HCT116 (cell line): ENCODE results near the gene ADIRF. TPM values are rescaled to one million over a fixed set of nuclear protein-coding genes. Genes with fewer than 3 reads are reported as not detected.

ENCODE experiments used
- ATAC-seq: fragments of 200-7000 bp; cut with Tn5 transposase; 2 replicates; pipeline ENCODE4 v1.9.1; 2020; ENCODE audit warnings: mild to moderate bottlenecking, moderate library complexity
- BruUV-seq: library from RNA; stranded (reverse); fragments of 400-500 nt; replicated peaks from 2 replicates; lab custom pipeline; 2021; lab: Mats Ljungman, UMichigan
- CTCF ChIA-PET: fragments of 300-600 bp; sonication (Branson Sonifier 250); formaldehyde crosslinking; loops from one replicate; lab custom pipeline; 2021; ENCODE audit warnings: antibody characterized with exemption; lab: Charles Lee
- POLR2A ChIA-PET: fragments of 300-600, 350-600 bp; sonication (Branson Sonifier 250); formaldehyde crosslinking; loops from one replicate; lab custom pipeline; 2021; ENCODE audit warnings: antibody characterized with exemption; lab: Charles Lee
- RAD21 ChIA-PET, 2 experiments: fragments of 300-600 bp; sonication (Branson Sonifier 250); formaldehyde crosslinking; loops; one replicate each; lab custom pipeline; 2023; ENCODE audit warnings: low total read pairs in 2 of 2; ENCODE audit not compliant: uncharacterized antibody in 2 of 2, unreplicated experiment in 2 of 2, low non-redundant PET in 1 of 2; lab: Charles Lee
- DNase-seq: peaks from one replicate; pipeline ENCODE4 v3.0.0-alpha.2; 2010; ENCODE audit warnings: low read depth, low spot score
- H2AFZ ChIP-seq: fragments of 200-600 bp; shearing (Covaris generic), sonication (generic); 2 replicates; pipeline ENCODE4 v1.6.1; 2017; ENCODE audit warnings: low read depth, mixed run types, mixed read lengths, antibody characterized with exemption, low read length; ENCODE audit not compliant: poor library complexity, severe bottlenecking
- H3K27ac ChIP-seq: 2 replicates; pipeline ENCODE4 v1.5.1; 2012; ENCODE audit warnings: low read depth, low read length
- H3K27me3 ChIP-seq: fragments of 200-600 bp; sonication (generic); 2 replicates; pipeline ENCODE4 v1.6.1; 2016; ENCODE audit warnings: mixed run types, low read length, mixed read lengths; ENCODE audit not compliant: insufficient read depth
- H3K36me3 ChIP-seq, 2 experiments: fragments of 200-500 bp in 1 of 2; fragments of 200-600 bp in 1 of 2; sonication (Bioruptor generic) in 1 of 2; sonication (generic) in 1 of 2; 2 replicates each; pipeline versions ENCODE4 v1.5.1 to v1.6.1; 2014 to 2016; ENCODE audit warnings: low read length in 2 of 2, inconsistent platforms in 1 of 2, mixed read lengths in 1 of 2, mixed run types in 1 of 2; ENCODE audit not compliant: insufficient read depth in 2 of 2, control insufficient read depth in 1 of 2
- H3K4me1 ChIP-seq, 2 experiments: fragments of 200-600 bp in 1 of 2; sonication (generic) in 1 of 2; 2 replicates each; pipeline versions ENCODE4 v1.5.1 to v1.6.1; 2012 to 2017; ENCODE audit warnings: low read length in 2 of 2, inconsistent platforms in 1 of 2, mild to moderate bottlenecking in 1 of 2, mixed read lengths in 1 of 2, mixed run types in 1 of 2, moderate library complexity in 1 of 2; ENCODE audit not compliant: insufficient read depth in 2 of 2, control insufficient read depth in 1 of 2
- H3K4me2 ChIP-seq: fragments of 200-600 bp; sonication (generic); 2 replicates; pipeline ENCODE4 v1.6.1; 2017; ENCODE audit warnings: mixed run types, low read length, mixed read lengths
- H3K4me3 ChIP-seq, 2 experiments: fragments of 200-600 bp in 1 of 2; sonication (generic) in 1 of 2; replicated peaks in 1 of 2; 2 replicates each; pipeline ENCODE4 v1.5.1; 2011 to 2016; ENCODE audit warnings: low read length in 2 of 2, control low read depth in 1 of 2, low read depth in 1 of 2, mild to moderate bottlenecking in 1 of 2, mixed read lengths in 1 of 2, mixed run types in 1 of 2
- H3K79me2 ChIP-seq: fragments of 200-600 bp; sonication (generic); 2 replicates; pipeline ENCODE4 v1.6.1; 2017; ENCODE audit warnings: mild to moderate bottlenecking, mixed run types, low read length, moderate library complexity, mixed read lengths; ENCODE audit not compliant: insufficient read depth
- H3K9ac ChIP-seq: fragments of 200-600 bp; sonication (generic); 2 replicates; pipeline ENCODE4 v1.6.1; 2016; ENCODE audit warnings: low read length, mixed read lengths
- H3K9me2 ChIP-seq: fragments of 200-600 bp; sonication (generic), shearing (Covaris generic); 2 replicates; pipeline ENCODE4 v1.6.1; 2017; ENCODE audit warnings: mixed run types, mild to moderate bottlenecking, moderate library complexity; ENCODE audit not compliant: insufficient read depth
- H3K9me3 ChIP-seq, 2 experiments: fragments of 200-500 bp in 1 of 2; fragments of 200-600 bp in 1 of 2; sonication (Bioruptor generic) in 1 of 2; sonication (generic) in 1 of 2; 2 replicates each; pipeline ENCODE4 v1.6.1; 2014 to 2017; ENCODE audit warnings: low read length in 2 of 2, mixed read lengths in 2 of 2, inconsistent platforms in 1 of 2, low read depth in 1 of 2, mild to moderate bottlenecking in 1 of 2, mixed run types in 1 of 2, moderate library complexity in 1 of 2; ENCODE audit not compliant: control insufficient read depth in 1 of 2, insufficient read depth in 1 of 2
- H4K20me1 ChIP-seq: fragments of 200-600 bp; sonication (generic), shearing (Covaris generic); 2 replicates; pipeline ENCODE4 v1.6.1; 2017; ENCODE audit warnings: mixed run types, mild to moderate bottlenecking, moderate library complexity; ENCODE audit not compliant: insufficient read depth
- CBX3 ChIP-seq: IDR thresholded peaks from 2 replicates; pipeline ENCODE4 v1.6.1; 2012; ENCODE audit warnings: low read depth
- CEBPB ChIP-seq: IDR thresholded peaks from 2 replicates; pipeline ENCODE4 v1.6.1; 2012; ENCODE audit warnings: low read depth
- EGR1 ChIP-seq: IDR thresholded peaks from 2 replicates; pipeline ENCODE4 v1.6.1; 2012; ENCODE audit warnings: low read depth
- ELF1 ChIP-seq: IDR thresholded peaks from 2 replicates; pipeline ENCODE4 v1.6.1; 2012; ENCODE audit warnings: low read depth, borderline replicate concordance
- EZH2 ChIP-seq: fragments of 200-600 bp; sonication (generic); IDR thresholded peaks from 2 replicates; pipeline ENCODE4 v1.6.1; 2017; ENCODE audit warnings: antibody characterized with exemption, mixed run types
- EZH2phosphoT487 ChIP-seq: fragments of 200-600 bp; IDR thresholded peaks from 2 replicates; pipeline ENCODE4 v1.6.1; 2018; ENCODE audit warnings: antibody characterized with exemption, borderline replicate concordance
- FOSL1 ChIP-seq: IDR thresholded peaks from 2 replicates; pipeline ENCODE4 v1.6.1; 2012; ENCODE audit warnings: low read depth
- RAD21 ChIP-seq: IDR thresholded peaks from 2 replicates; pipeline ENCODE4 v1.6.1; 2012; ENCODE audit warnings: low read depth, mild to moderate bottlenecking
- SP1 ChIP-seq: IDR thresholded peaks from 2 replicates; pipeline ENCODE4 v1.6.1; 2012; ENCODE audit warnings: low read depth
- TCF7L2 ChIP-seq: IDR thresholded peaks from 2 replicates; pipeline ENCODE4 v1.7.0; 2011; ENCODE audit warnings: borderline replicate concordance, inconsistent platforms; ENCODE audit not compliant: insufficient read depth, insufficient read length; ENCODE audit errors: extremely low read depth
- YY1 ChIP-seq: IDR thresholded peaks from 2 replicates; pipeline ENCODE4 v1.6.1; 2011; ENCODE audit warnings: low read length, low read depth, moderate library complexity, mild to moderate bottlenecking; ENCODE audit not compliant: insufficient replicate concordance; ENCODE audit errors: extremely low read depth
- ZFX ChIP-seq: fragments of 450-650 bp; IDR thresholded peaks from 2 replicates; pipeline ENCODE4 v1.6.1; 2017
- ZNF274 ChIP-seq: fragments of 200-500 bp; sonication (Bioruptor generic); IDR thresholded peaks from 2 replicates; pipeline ENCODE4 v1.6.1; 2014; ENCODE audit warnings: mild to moderate bottlenecking, low read depth, low read length, inconsistent platforms
- intact Hi-C: fragments of 100-400 bp; cut with micrococcal nuclease; formaldehyde crosslinking; loops from 2 replicates; pipeline ENCODE4 v1.10.0; 2022
- total RNA-seq: library from RNA; stranded (reverse); gene quantifications from one replicate; pipeline ENCODE4 v1.2.1, GENCODE V29; 2021; ENCODE audit not compliant: unreplicated experiment
- TF ChIP-seq, protein P1 (sequence below): IDR thresholded peaks from 2 replicates; pipeline ENCODE4 v1.6.1; 2012; ENCODE audit warnings: low read depth
- TF ChIP-seq, protein P2 (sequence below): IDR thresholded peaks from 2 replicates; pipeline ENCODE4 v1.6.1; 2011; ENCODE audit warnings: mild to moderate bottlenecking, low read length, moderate library complexity; ENCODE audit not compliant: insufficient replicate concordance; ENCODE audit errors: extremely low read depth
- TF ChIP-seq, protein P3 (sequence below), 3 experiments: fragments of 200-600 bp in 1 of 3; sonication (generic) in 1 of 3; IDR thresholded peaks in 2 of 3; conservative IDR thresholded peaks in 1 of 3; 2 replicates each; pipeline ENCODE4 v1.5.1; 2012 to 2017; ENCODE audit warnings: low read depth in 2 of 3, low read length in 2 of 3, antibody characterized with exemption in 1 of 3, borderline replicate concordance in 1 of 3, control low read depth in 1 of 3, mild to moderate bottlenecking in 1 of 3, mixed read lengths in 1 of 3, mixed run types in 1 of 3, moderate library complexity in 1 of 3; ENCODE audit not compliant: insufficient read depth in 1 of 3

The ADIRF gene
- total RNA-seq, 1 experiment from 2014 or later = 448 TPM

DNA sequence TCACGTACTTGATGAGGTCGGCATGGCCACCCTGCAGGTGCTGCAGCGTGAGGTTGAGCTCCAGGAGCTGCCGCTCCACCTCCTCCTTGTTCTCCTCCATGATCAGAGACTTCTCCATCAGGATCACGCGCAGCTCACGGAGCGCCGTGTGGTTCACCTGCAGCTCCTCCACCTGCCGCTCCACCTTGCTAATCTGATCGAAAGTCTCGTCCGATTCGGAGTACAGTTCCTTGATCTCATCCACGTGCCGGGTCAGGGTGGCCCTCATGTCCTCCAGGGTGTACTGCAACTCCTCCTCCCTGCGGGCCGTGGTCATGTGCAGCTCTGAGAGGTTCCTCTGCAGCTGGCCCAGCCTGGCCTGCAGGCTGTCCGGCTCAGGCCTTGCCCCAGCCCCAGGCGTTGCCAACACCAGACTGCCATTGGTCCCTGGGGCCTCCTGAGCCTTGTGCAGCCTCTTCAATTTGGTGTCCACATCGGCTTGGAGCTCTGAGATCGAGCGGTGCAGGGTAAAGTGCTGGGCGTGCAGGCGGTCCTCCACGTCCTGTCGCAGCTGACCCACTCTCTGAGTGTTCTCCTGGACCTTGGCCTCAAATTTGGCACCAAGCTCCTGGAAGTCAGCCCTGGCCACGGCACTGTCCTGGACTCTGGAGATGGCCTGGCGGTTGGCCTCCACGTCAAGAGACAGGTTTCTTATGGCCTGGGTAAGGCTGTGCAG, 24.8 kb upstream of the ADIRF start:
- Histone ChIP-seq H3K27ac (no peak overlapping the region), H4K20me1 (no peaks in the 10 kb centered on the region), H3K27me3 (no peaks in the 10 kb centered on the region), H2AFZ (no peak overlapping the region), H3K9me3 (no peaks in the 10 kb centered on the region), H3K4me3 (no peak overlapping the region), H3K36me3 (no peaks in the 10 kb centered on the region), H3K4me1 (peaks cover 0 to 27% of the 10 kb centered on the region in 2 experiments; a peak in 3 of 4 replicates), H3K9me2 (no peaks in the 10 kb centered on the region), H3K4me2 (no peak overlapping the region), H3K79me2 (no peaks in the 10 kb centered on the region), H3K9ac (no peak overlapping the region)
- ChIA-PET POLR2A (interaction anchor here (0.5 kb wide), 1 partner anchor 21 kb away, joined by 3 read pairs; no protein-coding TSS in a partner anchor), CTCF (interaction anchor here (1.0 kb wide), 1 partner anchor 26 kb away, joined by 3 read pairs; no protein-coding TSS in a partner anchor), RAD21 (no interaction called here)
- intact Hi-C loops = no loop called here
- DNase-seq (no peak), ATAC-seq (no peak)
- TF ChIP-seq YY1 (no peak), SP1 (no peak), ELF1 (no peak), EZH2phosphoT487 (no peak), EZH2 (no peak), CBX3 (no peak), EGR1 (no peak), RAD21 (no peak), CEBPB (no peak), ZNF274 (no peak), FOSL1 (no peak), ZFX (no peak), TCF7L2 (no peak)
- TF ChIP-seq, protein P1, sequence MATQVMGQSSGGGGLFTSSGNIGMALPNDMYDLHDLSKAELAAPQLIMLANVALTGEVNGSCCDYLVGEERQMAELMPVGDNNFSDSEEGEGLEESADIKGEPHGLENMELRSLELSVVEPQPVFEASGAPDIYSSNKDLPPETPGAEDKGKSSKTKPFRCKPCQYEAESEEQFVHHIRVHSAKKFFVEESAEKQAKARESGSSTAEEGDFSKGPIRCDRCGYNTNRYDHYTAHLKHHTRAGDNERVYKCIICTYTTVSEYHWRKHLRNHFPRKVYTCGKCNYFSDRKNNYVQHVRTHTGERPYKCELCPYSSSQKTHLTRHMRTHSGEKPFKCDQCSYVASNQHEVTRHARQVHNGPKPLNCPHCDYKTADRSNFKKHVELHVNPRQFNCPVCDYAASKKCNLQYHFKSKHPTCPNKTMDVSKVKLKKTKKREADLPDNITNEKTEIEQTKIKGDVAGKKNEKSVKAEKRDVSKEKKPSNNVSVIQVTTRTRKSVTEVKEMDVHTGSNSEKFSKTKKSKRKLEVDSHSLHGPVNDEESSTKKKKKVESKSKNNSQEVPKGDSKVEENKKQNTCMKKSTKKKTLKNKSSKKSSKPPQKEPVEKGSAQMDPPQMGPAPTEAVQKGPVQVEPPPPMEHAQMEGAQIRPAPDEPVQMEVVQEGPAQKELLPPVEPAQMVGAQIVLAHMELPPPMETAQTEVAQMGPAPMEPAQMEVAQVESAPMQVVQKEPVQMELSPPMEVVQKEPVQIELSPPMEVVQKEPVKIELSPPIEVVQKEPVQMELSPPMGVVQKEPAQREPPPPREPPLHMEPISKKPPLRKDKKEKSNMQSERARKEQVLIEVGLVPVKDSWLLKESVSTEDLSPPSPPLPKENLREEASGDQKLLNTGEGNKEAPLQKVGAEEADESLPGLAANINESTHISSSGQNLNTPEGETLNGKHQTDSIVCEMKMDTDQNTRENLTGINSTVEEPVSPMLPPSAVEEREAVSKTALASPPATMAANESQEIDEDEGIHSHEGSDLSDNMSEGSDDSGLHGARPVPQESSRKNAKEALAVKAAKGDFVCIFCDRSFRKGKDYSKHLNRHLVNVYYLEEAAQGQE = no peak
- TF ChIP-seq, protein P2, sequence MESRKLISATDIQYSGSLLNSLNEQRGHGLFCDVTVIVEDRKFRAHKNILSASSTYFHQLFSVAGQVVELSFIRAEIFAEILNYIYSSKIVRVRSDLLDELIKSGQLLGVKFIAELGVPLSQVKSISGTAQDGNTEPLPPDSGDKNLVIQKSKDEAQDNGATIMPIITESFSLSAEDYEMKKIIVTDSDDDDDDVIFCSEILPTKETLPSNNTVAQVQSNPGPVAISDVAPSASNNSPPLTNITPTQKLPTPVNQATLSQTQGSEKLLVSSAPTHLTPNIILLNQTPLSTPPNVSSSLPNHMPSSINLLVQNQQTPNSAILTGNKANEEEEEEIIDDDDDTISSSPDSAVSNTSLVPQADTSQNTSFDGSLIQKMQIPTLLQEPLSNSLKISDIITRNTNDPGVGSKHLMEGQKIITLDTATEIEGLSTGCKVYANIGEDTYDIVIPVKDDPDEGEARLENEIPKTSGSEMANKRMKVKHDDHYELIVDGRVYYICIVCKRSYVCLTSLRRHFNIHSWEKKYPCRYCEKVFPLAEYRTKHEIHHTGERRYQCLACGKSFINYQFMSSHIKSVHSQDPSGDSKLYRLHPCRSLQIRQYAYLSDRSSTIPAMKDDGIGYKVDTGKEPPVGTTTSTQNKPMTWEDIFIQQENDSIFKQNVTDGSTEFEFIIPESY = no peak
- TF ChIP-seq, protein P3, sequence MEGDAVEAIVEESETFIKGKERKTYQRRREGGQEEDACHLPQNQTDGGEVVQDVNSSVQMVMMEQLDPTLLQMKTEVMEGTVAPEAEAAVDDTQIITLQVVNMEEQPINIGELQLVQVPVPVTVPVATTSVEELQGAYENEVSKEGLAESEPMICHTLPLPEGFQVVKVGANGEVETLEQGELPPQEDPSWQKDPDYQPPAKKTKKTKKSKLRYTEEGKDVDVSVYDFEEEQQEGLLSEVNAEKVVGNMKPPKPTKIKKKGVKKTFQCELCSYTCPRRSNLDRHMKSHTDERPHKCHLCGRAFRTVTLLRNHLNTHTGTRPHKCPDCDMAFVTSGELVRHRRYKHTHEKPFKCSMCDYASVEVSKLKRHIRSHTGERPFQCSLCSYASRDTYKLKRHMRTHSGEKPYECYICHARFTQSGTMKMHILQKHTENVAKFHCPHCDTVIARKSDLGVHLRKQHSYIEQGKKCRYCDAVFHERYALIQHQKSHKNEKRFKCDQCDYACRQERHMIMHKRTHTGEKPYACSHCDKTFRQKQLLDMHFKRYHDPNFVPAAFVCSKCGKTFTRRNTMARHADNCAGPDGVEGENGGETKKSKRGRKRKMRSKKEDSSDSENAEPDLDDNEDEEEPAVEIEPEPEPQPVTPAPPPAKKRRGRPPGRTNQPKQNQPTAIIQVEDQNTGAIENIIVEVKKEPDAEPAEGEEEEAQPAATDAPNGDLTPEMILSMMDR (IDR thresholded peaks at IDR 0.05 in 2 of 3, conservative IDR thresholded peaks at IDR 0.05 in 1 of 3; ENCODE audit: borderline replicate concordance in 1 of 3, insufficient read depth in 1 of 3, low read depth in 2 of 3, low read length in 2 of 3) = no peak
- BruUV-seq = no TSS peak
